SH-SY5Y (cell line): ENCODE results near the gene IFT88.

Experiments
- GATA2 ChIP-seq: IDR thresholded peaks from 2 replicates; pipeline ENCODE4 v1.6.1; 2011; ENCODE audit warnings: mild to moderate bottlenecking, low read depth, low read length
- GATA3 ChIP-seq: IDR thresholded peaks from 2 replicates; pipeline ENCODE4 v1.6.1; 2011; ENCODE audit warnings: low read depth, mild to moderate bottlenecking, low read length, moderate library complexity

DNA sequence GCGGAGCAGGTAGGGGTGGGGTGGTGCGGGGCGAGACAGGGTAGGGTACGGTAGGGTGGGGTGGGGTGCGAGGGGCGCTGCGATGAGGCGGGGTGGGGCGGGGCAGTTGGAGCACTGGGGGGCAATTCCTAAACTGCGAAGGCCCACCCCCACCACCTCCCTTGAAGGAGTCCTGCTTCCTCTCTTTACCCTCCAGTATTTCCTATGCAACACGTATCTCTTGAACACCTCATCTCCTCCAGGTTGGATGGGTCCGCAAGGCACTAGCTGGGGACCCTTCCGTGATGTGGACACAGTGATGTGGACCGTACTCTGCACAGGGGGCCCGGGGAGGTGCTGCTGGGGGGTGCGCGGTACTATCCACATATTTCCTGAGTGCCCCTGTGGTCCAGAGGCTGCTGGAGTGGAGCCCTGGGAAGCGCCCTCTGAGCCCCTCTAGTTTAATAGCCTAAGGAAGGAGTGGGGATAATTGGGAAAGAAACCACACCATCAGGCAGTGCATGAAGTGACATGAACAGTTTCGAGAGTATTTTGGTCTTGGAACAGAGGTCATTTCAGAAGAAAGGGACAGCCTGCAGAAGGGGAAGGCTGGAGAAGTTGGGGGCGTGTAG, 137.6 kb downstream of the IFT88 start:
- no peak for TF ChIP-seq GATA2
- no peak for TF ChIP-seq GATA3
